ENCODE measurements around the gene NT5C3B. TPM values are rescaled to one million over a fixed set of nuclear protein-coding genes. Genes with fewer than 3 reads are reported as not detected.

The NT5C3B gene
- total RNA-seq, 1 donor from 2014 or later, result 36.7 TPM

DNA sequence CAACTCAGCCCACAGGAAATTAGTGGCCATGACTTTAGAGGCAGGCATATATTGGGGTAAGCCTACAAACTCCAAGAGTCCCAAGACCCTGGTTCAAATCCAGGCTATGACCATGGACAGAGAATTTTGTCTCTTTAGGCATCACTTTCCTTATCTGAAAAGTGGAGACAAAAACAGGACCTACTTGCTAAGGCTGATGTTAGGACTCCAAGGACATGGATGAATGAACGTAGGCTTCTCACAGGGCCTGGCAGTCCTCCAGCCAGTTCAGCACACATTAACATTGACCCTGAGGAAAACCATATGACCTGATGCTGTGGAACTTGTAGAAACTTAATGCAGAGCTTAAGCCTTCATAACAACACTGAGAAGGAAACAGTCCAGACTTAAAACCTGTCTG lies 21.8 kb downstream of the NT5C3B start:
- H3K27me3 ChIP-seq, result no peaks in the 10 kb centered on the region
- H3K4me3 ChIP-seq, result peak overlapping the region in 1 of 2 donors; percentile 89
- TF ChIP-seq, protein P1, sequence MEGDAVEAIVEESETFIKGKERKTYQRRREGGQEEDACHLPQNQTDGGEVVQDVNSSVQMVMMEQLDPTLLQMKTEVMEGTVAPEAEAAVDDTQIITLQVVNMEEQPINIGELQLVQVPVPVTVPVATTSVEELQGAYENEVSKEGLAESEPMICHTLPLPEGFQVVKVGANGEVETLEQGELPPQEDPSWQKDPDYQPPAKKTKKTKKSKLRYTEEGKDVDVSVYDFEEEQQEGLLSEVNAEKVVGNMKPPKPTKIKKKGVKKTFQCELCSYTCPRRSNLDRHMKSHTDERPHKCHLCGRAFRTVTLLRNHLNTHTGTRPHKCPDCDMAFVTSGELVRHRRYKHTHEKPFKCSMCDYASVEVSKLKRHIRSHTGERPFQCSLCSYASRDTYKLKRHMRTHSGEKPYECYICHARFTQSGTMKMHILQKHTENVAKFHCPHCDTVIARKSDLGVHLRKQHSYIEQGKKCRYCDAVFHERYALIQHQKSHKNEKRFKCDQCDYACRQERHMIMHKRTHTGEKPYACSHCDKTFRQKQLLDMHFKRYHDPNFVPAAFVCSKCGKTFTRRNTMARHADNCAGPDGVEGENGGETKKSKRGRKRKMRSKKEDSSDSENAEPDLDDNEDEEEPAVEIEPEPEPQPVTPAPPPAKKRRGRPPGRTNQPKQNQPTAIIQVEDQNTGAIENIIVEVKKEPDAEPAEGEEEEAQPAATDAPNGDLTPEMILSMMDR (IDR thresholded peaks at IDR 0.05), result no peak
- no peaks in the 10 kb centered on the region for H3K9me3 ChIP-seq
- H3K36me3 ChIP-seq, result peaks cover 0 to 7% of the 10 kb centered on the region in 2 donors
- intact Hi-C loops (cut with DNase I), result no loop called here
- DNase-seq (ENCODE audit: low spot score in 2 of 2), result no peak
- peaks cover 10 to 20% of the 10 kb centered on the region in 2 donors for H3K4me1 ChIP-seq
- H3K27ac ChIP-seq, result peak overlapping the region; percentile 77 to 87

DNA sequence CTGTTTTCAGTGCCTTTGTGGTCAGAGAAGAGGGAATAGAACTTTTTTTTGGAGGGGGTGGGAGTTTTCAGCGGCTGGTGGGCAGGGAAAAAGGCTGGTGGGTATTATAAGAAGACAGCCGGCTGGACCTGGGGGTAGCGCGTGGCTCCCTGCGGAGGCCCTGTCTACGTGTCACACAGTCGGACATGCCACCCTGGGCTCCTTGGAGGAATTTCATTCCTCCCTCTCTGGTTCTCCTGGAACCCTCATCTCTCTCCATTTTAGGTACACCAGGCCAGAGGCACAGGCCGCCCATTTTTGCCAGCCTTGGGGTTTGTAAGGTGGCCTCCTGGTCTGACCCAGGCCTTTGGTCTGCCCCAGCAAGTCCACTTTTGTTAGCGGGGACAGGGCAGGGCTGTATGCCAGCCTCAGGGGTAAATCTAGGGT lies 22.3 kb downstream of the NT5C3B start:
- Histone ChIP-seq H3K36me3 (peaks cover 0 to 7% of the 10 kb centered on the region in 2 donors), H3K27ac (peak overlapping the region; percentile 77 to 87), H3K27me3 (no peaks in the 10 kb centered on the region), H3K4me1 (peaks cover 10 to 20% of the 10 kb centered on the region in 2 donors), H3K4me3 (peak overlapping the region; percentile 81 to 89), H3K9me3 (no peaks in the 10 kb centered on the region)
- intact Hi-C loops (cut with DNase I), result loop anchor here (2.0 kb wide), 1 partner anchor 51 kb away; the partner anchor contains the start of gene KLHL11
- TF ChIP-seq, protein P1 (IDR thresholded peaks at IDR 0.05), result no peak
- DNase-seq (ENCODE audit: low spot score in 2 of 2), result no peak

DNA sequence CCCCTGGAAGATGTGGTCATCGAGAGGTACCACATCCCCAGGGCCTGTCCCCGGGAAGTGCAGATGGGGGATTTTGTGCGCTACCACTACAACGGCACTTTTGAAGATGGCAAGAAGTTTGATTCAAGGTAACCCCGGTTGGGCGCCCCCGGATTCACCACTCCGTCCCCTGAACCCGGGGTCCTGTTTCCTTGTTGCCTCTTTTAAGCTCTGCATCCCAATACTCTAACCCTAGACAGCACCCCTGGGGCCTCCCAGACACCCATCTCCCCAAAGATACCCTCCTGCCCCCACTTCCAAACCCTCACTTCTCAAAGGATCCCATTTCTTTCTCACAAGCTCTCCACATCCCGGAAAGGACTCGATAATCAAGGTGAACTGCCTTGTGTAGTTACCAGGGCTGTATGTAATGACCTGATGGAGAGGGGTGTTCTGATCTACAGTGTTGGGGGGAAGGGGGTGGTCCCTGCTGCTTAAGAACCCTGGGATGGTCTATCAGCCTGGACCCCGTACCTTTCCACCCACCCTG lies 22.8 kb downstream of the NT5C3B start:
- peak overlapping the region; percentile 77 to 87 for H3K27ac ChIP-seq
- no peak for DNase-seq (ENCODE audit: low spot score in 2 of 2)
- peaks cover 0 to 5% of the 10 kb centered on the region in 2 donors for H3K36me3 ChIP-seq
- intact Hi-C loops (cut with DNase I), result loop anchor here (2.0 kb wide), 1 partner anchor 52 kb away; the partner anchor contains the start of gene KLHL11
- no peaks in the 10 kb centered on the region for H3K9me3 ChIP-seq
- TF ChIP-seq, protein P1 (IDR thresholded peaks at IDR 0.05), result no peak
- H3K4me3 ChIP-seq, result peak overlapping the region; percentile 81 to 89
- H3K27me3 ChIP-seq, result no peaks in the 10 kb centered on the region
- peaks cover 10 to 20% of the 10 kb centered on the region in 2 donors for H3K4me1 ChIP-seq

DNA sequence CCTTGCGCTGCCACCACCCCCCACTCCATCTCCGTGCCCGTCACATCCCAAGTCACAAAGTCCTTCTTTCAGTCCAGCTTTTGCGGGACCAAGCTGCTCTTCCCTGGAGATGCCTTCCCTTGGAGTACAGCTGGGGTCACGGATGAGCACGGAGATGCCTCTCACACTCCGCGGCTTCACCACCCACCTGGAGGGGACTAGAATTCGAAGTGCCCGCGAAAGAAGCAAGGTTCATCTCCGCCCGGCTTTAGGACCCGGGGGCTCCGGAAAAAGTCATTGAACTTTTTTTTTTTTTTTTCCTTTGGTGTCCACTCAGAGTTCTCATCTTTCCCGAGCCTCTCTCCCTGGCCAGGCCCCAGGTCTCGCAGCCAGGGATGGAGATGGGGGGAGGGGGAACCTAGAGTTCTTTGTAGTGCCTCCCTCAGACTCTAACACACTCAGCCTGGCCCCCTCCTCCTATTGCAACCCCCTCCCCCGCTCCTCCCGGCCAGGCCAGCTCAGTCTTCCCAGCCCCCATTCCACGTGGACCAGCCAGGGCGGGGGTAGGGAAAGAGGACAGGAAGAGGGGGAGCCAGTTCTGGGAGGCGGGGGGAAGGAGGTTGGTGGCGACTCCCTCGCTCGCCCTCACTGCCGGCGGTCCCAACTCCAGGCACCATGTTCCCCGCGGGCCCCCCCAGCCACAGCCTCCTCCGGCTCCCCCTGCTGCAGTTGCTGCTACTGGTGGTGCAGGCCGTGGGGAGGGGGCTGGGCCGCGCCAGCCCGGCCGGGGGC lies 23.5 kb downstream of the NT5C3B start, which contains the start of gene FKBP10:
TSS of gene FKBP10 (plus strand) at position 624 of the 771 bp plus-strand sequence. CDS start at position 655, 31 bp downstream.
- intact Hi-C loops (cut with DNase I), result loop anchor here (1.0 to 2.0 kb wide), 2 partner anchors 52 to 107 kb away; partner anchors contain the start of gene KLHL11
- no peaks in the 10 kb centered on the region for H3K9me3 ChIP-seq
- peak within 1 kb of the TSS; percentile 81 to 89 for H3K4me3 ChIP-seq
- peak in 1 of 2 donors; percentile 84 for DNase-seq (ENCODE audit: low spot score in 2 of 2)
- no peaks in the 10 kb centered on the region for H3K27me3 ChIP-seq
- peaks cover 0 to 3% of the 10 kb centered on the region in 2 donors for H3K36me3 ChIP-seq
- peak within 1 kb of the TSS; percentile 77 to 87 for H3K27ac ChIP-seq
- TF ChIP-seq, protein P1 (IDR thresholded peaks at IDR 0.05), result no peak
- peaks cover 10 to 20% of the 10 kb centered on the region in 2 donors for H3K4me1 ChIP-seq

DNA sequence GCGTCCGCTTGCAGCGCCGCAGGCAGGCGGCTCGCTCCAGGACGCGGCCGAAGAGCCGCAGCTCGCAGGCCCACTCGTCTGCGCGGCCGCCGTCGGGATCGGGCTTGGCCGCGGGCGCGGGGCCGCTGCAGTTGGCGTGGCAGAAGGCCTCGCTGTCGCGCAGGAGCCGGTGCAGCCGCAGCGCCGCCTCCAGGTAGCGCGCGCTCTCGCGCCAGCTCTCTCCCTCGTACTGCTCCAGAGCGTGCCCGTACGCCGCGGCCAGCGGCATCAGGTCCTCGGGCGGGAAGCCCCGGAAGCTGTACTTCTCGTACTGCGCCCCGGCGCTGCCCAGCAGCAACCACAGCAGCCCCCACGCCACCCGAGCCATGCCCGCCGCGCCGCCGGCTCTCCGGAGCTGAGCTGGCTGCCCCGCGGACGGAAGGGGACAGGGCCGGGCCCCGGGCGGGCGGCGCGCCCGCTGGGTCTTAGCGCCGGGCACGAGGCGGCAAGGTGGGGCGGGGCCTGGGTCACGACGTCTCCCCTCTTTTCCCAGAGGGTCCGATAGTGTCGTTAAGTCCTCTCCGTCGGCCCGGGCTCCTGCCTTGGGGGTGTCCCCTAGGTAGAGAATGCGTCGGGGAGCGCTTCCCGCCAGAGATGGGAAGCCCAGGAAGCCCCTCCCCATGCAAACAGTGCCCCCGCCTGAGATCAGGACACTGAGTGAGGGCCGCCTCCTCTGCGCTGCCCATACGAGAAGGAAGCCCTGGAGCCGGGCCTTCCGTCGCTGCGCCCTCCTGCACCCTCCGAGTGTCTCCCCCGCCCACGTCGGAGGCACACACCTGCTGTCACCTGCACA lies 24.3 kb downstream of the NT5C3B start, which contains the start of gene P3H4:
TSS of gene P3H4 (minus strand) at position 401 of the 832 bp plus-strand sequence. CDS start at position 367, 34 bp downstream.
- Histone ChIP-seq H3K4me1 (peaks cover 10 to 20% of the 10 kb centered on the region in 2 donors), H3K27me3 (no peaks in the 10 kb centered on the region), H3K36me3 (peaks cover 0 to 3% of the 10 kb centered on the region in 2 donors), H3K27ac (peak within 1 kb of the TSS; percentile 77 to 87), H3K9me3 (no peaks in the 10 kb centered on the region), H3K4me3 (peak within 1 kb of the TSS; percentile 81 to 89)
- peak in 1 of 2 donors; percentile 85 for DNase-seq (ENCODE audit: low spot score in 2 of 2)
- TF ChIP-seq, protein P1 (IDR thresholded peaks at IDR 0.05), result peak; percentile 62 to 83 (median 76)
- intact Hi-C loops (cut with DNase I), result loop anchor here (1.0 to 2.0 kb wide), 2 partner anchors 53 to 108 kb away; partner anchors contain the start of gene KLHL11
